LNCaP clone FGC (cell line): Measurements from ENCODE around the gene PLCD1.

Experiments
- DNase-seq: peaks from one replicate; pipeline ENCODE4 v3.0.0-alpha.2; 2011; ENCODE audit warnings: low read depth
- H3K4me3 ChIP-seq: 2 replicates; pipeline ENCODE4 v1.5.1; 2011; ENCODE audit warnings: mild to moderate bottlenecking, low read depth, low read length, control low read depth
- CTCF ChIP-seq: IDR thresholded peaks from 2 replicates; pipeline ENCODE4 v1.5.1; 2012; ENCODE audit warnings: mild to moderate bottlenecking; ENCODE audit not compliant: control insufficient read depth, insufficient read depth; ENCODE audit errors: extremely low read depth

Gene PLCD1

GRCh38 chr3:38032328-38032865 lies 3.0 kb upstream of the PLCD1 start:
- DNase-seq: no peak
- H3K4me3 ChIP-seq: no peak overlapping the region
- TF ChIP-seq CTCF: no peak

GRCh38 chr3:38031022-38031994 lies 1.9 kb upstream of the PLCD1 start:
- no peak for DNase-seq
- no peak overlapping the region for H3K4me3 ChIP-seq
- TF ChIP-seq CTCF: no peak

GRCh38 chr3:38030126-38031021 lies 932 bp upstream of the PLCD1 start:
- no peak for TF ChIP-seq CTCF
- DNase-seq: no peak
- H3K4me3 ChIP-seq: no peak overlapping the region

- TF ChIP-seq CTCF: no peak
- no peak overlapping the region for H3K4me3 ChIP-seq
- no peak for DNase-seq
Measured at GRCh38 chr3:38028621-38029361, 651 bp downstream of the PLCD1 start.

GRCh38 chr3:38027466-38028465 lies 1.7 kb downstream of the PLCD1 start:
- DNase-seq: no peak
- no peak for TF ChIP-seq CTCF
- no peak overlapping the region for H3K4me3 ChIP-seq
